Memory B cell (primary cell): ENCODE measurements around the gene MX1.
A peak's percentile ranks its signal among the peaks of the same experiment; 100 is the strongest.

Experiments
- ATAC-seq: fragments of 150-1000 bp; cut with Tn5 transposase; 2 replicates; pipeline ENCODE4 v1.10.0; 2021; ENCODE audit warnings: low read depth, mild to moderate bottlenecking, moderate library complexity
- DNase-seq, 2 donors: peaks; one replicate each; pipeline ENCODE4 v3.0.0; 2022; ENCODE audit warnings: low spot score in 2 of 2
- H3K27ac Mint-ChIP-seq: one replicate; pipeline ENCODE4 v1.8.0; 2022; ENCODE audit warnings: mild to moderate bottlenecking, moderate library complexity, mixed read lengths
- H3K27me3 Mint-ChIP-seq: one replicate; pipeline ENCODE4 v1.8.0; 2022; ENCODE audit warnings: mixed read lengths
- H3K36me3 Mint-ChIP-seq: one replicate; pipeline ENCODE4 v1.8.0; 2022; ENCODE audit warnings: mild to moderate bottlenecking, mixed read lengths
- H3K4me1 Mint-ChIP-seq: one replicate; pipeline ENCODE4 v1.8.0; 2022; ENCODE audit warnings: mixed read lengths
- H3K4me3 Mint-ChIP-seq: one replicate; pipeline ENCODE4 v1.8.0; 2022; ENCODE audit warnings: mild to moderate bottlenecking, moderate library complexity, mixed read lengths
- H3K9me3 Mint-ChIP-seq: one replicate; pipeline ENCODE4 v1.8.0; 2022; ENCODE audit warnings: mixed read lengths

MX1 gene

GRCh38 chr21:41425954-41426675, at the start of gene MX1:
MX1 (plus strand) TSS chr21:41426239; CDS start chr21:41432071, 5,832 bp downstream.
- no peaks in the 10 kb centered on the region for H3K27me3 Mint-ChIP-seq
- H3K4me1 Mint-ChIP-seq, result peaks cover 36% of the 10 kb centered on the region
- ATAC-seq (peak; percentile 97), DNase-seq (peak; percentile 74 to 75)
- peak within 1 kb of the TSS; percentile 94 for H3K27ac Mint-ChIP-seq
- no peaks in the 10 kb centered on the region for H3K9me3 Mint-ChIP-seq
- peak within 1 kb of the TSS; percentile 96 for H3K4me3 Mint-ChIP-seq
- H3K36me3 Mint-ChIP-seq, result peaks cover 10% of the 10 kb centered on the region

GRCh38 chr21:41377715-41378114, 48.3 kb upstream of the MX1 start:
- H3K9me3 Mint-ChIP-seq, result no peaks in the 10 kb centered on the region
- no peak overlapping the region for H3K4me3 Mint-ChIP-seq
- no peaks in the 10 kb centered on the region for H3K27me3 Mint-ChIP-seq
- peaks cover 35% of the 10 kb centered on the region for H3K36me3 Mint-ChIP-seq
- ATAC-seq (no peak), DNase-seq (no peak)
- peaks cover 5% of the 10 kb centered on the region for H3K4me1 Mint-ChIP-seq
- H3K27ac Mint-ChIP-seq, result peak overlapping the region; percentile 54

DNA sequence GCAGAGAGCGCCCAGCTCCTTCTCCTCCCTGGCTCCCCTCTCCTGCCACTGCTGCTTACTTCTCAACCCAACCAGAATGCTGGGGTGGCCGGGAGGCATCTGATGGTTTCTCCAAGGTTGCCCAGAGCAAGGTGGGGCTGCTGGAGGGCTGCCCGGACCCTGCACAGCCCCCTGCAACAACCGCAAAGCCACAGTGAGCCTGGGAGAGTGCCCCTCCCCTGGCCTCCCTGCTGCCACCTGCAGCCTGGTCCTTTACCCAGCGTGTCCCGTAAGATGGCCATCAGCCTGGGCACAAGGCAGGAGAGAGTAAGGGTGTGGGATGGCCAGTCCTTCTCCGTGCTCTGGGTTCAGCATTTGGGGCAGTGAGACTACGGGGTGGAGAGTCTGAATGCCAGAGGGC, 47.2 kb upstream of the MX1 start:
- Mint-ChIP-seq H3K4me1 (peaks cover 5% of the 10 kb centered on the region), H3K9me3 (no peaks in the 10 kb centered on the region), H3K27ac (no peak overlapping the region), H3K36me3 (peaks cover 35% of the 10 kb centered on the region), H3K4me3 (no peak overlapping the region), H3K27me3 (no peaks in the 10 kb centered on the region)
- no peak for ATAC-seq
- no peak for DNase-seq

DNA sequence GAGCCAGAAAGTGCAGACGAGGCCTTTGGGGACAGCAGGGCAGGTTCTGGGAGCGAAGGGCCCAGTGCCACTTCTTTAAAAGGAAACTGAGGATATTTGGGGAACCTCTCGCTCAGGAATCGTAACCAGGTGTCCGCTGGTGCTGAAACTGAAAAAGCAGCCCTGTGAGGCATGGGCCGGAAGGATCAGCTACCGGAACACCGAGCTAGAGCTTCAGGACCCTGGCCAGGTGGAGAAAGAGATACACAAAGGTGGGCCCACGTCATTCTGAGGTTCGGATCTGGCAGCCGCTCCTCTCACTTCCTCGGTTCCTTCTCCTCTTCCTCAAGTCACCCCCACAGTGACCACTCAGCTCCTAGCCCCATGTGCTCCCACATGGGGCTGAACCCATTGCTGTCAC, 46.1 kb upstream of the MX1 start:
- H3K4me3 Mint-ChIP-seq, result no peak overlapping the region
- DNase-seq, result no peak
- H3K36me3 Mint-ChIP-seq, result peaks cover 37% of the 10 kb centered on the region
- ATAC-seq, result no peak
- H3K27me3 Mint-ChIP-seq, result no peaks in the 10 kb centered on the region
- peaks cover 2% of the 10 kb centered on the region for H3K4me1 Mint-ChIP-seq
- no peaks in the 10 kb centered on the region for H3K9me3 Mint-ChIP-seq
- no peak overlapping the region for H3K27ac Mint-ChIP-seq

GRCh38 chr21:41381731-41382130, 44.3 kb upstream of the MX1 start:
- DNase-seq (no peak), ATAC-seq (no peak)
- Mint-ChIP-seq H3K4me3 (no peak overlapping the region), H3K27ac (no peak overlapping the region), H3K4me1 (no peaks in the 10 kb centered on the region), H3K27me3 (no peaks in the 10 kb centered on the region), H3K36me3 (peaks cover 42% of the 10 kb centered on the region), H3K9me3 (no peaks in the 10 kb centered on the region)

- peaks cover 48% of the 10 kb centered on the region for H3K36me3 Mint-ChIP-seq
- DNase-seq, result no peak
- H3K27ac Mint-ChIP-seq, result no peak overlapping the region
Observed at GRCh38 chr21:41387042-41387819, 38.8 kb upstream of the MX1 start.

DNA sequence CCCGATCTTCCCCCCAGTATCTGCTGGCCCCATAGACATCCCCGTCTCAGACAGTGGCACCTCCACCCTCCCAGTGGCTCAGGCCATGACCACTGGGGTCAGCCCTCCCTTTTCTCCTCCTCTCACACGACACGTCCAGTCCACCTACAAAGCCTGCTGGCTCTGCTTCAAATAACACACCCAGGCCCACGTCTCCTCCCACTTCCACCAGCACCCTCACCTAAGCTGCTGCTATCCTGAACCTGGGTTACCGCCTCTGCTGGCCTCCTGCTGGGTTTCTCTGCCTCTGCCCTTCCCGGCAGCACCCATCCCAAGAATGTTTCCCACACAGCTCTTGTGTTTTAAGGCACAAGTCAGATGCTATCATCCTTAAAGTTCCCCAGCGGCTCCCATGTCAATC, 38.2 kb upstream of the MX1 start:
- Mint-ChIP-seq H3K27ac (no peak overlapping the region), H3K9me3 (no peaks in the 10 kb centered on the region), H3K4me1 (peaks cover 3% of the 10 kb centered on the region), H3K27me3 (no peaks in the 10 kb centered on the region), H3K4me3 (no peak overlapping the region), H3K36me3 (peaks cover 47% of the 10 kb centered on the region)
- DNase-seq (no peak), ATAC-seq (no peak)

More at GRCh38 chr21:41387042-41387819, 38.8 kb upstream of the MX1 start:
- no peaks in the 10 kb centered on the region for H3K27me3 Mint-ChIP-seq
- H3K9me3 Mint-ChIP-seq, result no peaks in the 10 kb centered on the region
- no peak overlapping the region for H3K4me3 Mint-ChIP-seq
- ATAC-seq, result no peak
- H3K4me1 Mint-ChIP-seq, result peaks cover 3% of the 10 kb centered on the region

GRCh38 chr21:41388259-41388658, 37.8 kb upstream of the MX1 start:
- no peaks in the 10 kb centered on the region for H3K27me3 Mint-ChIP-seq
- no peak overlapping the region for H3K4me3 Mint-ChIP-seq
- peaks cover 3% of the 10 kb centered on the region for H3K4me1 Mint-ChIP-seq
- H3K27ac Mint-ChIP-seq, result no peak overlapping the region
- H3K9me3 Mint-ChIP-seq, result no peaks in the 10 kb centered on the region
- ATAC-seq (no peak), DNase-seq (no peak)
- peaks cover 49% of the 10 kb centered on the region for H3K36me3 Mint-ChIP-seq

DNA sequence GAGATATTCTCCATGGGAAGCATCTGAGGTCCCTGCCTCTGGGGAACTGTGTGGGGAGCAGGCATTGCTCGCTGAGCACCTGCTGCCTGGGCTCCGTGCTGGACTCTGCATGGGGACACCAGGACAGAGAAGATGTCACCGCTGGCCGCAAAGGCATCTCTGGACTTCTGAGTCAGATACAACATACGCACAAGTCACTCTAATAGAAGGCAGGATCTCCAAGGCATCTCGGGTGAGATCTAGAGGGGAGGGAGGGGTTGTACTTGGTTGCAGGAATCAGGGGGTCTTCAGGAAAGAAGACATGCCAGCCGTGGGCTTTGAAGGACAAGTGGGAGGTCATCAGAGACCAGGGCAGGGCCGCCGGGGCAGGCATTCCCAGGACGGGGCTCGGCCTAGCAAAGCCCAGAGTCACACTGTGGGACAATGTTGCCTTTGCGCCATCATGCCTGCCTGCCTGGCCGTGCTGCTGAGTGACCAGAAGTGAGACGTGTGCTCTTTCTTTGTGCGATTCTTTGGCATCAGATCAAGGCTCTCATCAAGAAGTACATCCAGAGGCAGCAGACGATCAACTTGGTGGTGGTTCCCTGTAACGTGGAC, 35.9 kb upstream of the MX1 start:
- no peak overlapping the region for H3K27ac Mint-ChIP-seq
- peaks cover 9% of the 10 kb centered on the region for H3K4me1 Mint-ChIP-seq
- no peaks in the 10 kb centered on the region for H3K27me3 Mint-ChIP-seq
- H3K4me3 Mint-ChIP-seq, result no peak overlapping the region
- ATAC-seq, result no peak
- no peak for DNase-seq
- H3K9me3 Mint-ChIP-seq, result no peaks in the 10 kb centered on the region
- peaks cover 59% of the 10 kb centered on the region for H3K36me3 Mint-ChIP-seq

DNA sequence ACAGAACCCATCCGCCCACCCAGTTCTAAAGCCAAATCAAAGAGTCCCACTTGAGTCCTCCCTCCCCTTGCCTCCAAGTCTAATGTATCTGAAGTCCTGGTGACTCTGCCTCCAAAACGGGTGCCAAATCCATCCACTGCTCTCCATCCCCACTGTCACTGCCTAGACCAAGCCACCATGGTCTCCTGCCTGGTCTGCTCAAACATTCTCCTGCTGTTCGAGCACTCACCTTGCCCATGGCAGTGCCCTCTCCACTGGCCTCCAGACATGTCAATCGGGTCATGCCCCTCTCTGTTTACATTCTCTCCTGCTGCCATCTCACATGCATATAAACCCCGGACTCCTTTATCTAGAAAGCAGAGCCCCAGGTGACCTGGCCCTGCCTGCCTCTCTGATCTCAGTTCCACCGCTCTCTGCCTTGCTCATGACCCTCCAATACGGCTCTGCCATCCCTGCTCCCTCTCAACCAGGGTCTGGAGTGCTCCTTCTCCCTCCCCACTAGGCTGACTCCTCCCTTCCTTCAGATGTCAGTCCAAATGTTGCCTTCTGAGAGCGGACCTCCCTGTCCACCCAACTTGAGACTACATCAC, 32.1 kb upstream of the MX1 start:
- no peak overlapping the region for H3K4me3 Mint-ChIP-seq
- no peaks in the 10 kb centered on the region for H3K9me3 Mint-ChIP-seq
- ATAC-seq, result no peak
- H3K27ac Mint-ChIP-seq, result no peak overlapping the region
- no peaks in the 10 kb centered on the region for H3K27me3 Mint-ChIP-seq
- peaks cover 21% of the 10 kb centered on the region for H3K4me1 Mint-ChIP-seq
- peaks cover 54% of the 10 kb centered on the region for H3K36me3 Mint-ChIP-seq
- DNase-seq, result no peak

GRCh38 chr21:41396558-41397075, 29.4 kb upstream of the MX1 start:
- Mint-ChIP-seq H3K9me3 (no peaks in the 10 kb centered on the region), H3K27ac (peak overlapping the region; percentile 38), H3K27me3 (no peaks in the 10 kb centered on the region), H3K4me3 (no peak overlapping the region), H3K4me1 (peaks cover 21% of the 10 kb centered on the region), H3K36me3 (peaks cover 68% of the 10 kb centered on the region)
- no peak for DNase-seq
- no peak for ATAC-seq

- H3K9me3 Mint-ChIP-seq, result no peaks in the 10 kb centered on the region
- peaks cover 21% of the 10 kb centered on the region for H3K4me1 Mint-ChIP-seq
- H3K4me3 Mint-ChIP-seq, result no peak overlapping the region
- DNase-seq (no peak), ATAC-seq (no peak)
- peaks cover 64% of the 10 kb centered on the region for H3K36me3 Mint-ChIP-seq
- H3K27me3 Mint-ChIP-seq, result no peaks in the 10 kb centered on the region
- peak overlapping the region; percentile 75 for H3K27ac Mint-ChIP-seq
Observed at GRCh38 chr21:41397471-41397891, 28.6 kb upstream of the MX1 start.

DNA sequence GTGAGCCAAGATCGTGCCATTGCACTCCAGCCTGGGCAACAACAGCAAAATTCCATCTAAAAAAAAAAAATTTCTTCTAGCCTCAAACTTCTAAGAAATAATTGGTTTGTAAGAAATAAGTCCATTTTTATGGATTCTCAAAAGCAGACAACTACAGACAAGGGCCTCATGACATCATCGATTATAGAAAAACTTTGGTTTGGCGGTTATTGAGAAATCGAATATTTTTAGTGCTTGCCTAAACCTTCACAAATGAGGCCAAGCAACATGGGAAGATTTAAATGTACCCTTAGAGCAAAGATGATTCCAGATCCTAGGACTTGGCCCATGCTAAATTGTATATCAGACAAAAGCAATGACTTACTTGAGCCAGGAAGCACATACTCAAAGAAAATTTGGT, 27.8 kb upstream of the MX1 start:
- H3K4me3 Mint-ChIP-seq, result no peak overlapping the region
- no peaks in the 10 kb centered on the region for H3K27me3 Mint-ChIP-seq
- H3K9me3 Mint-ChIP-seq, result no peaks in the 10 kb centered on the region
- no peak overlapping the region for H3K27ac Mint-ChIP-seq
- ATAC-seq (no peak), DNase-seq (no peak)
- H3K36me3 Mint-ChIP-seq, result peaks cover 67% of the 10 kb centered on the region
- peaks cover 21% of the 10 kb centered on the region for H3K4me1 Mint-ChIP-seq

- Mint-ChIP-seq H3K4me1 (peaks cover 21% of the 10 kb centered on the region), H3K9me3 (no peaks in the 10 kb centered on the region), H3K4me3 (no peak overlapping the region), H3K27ac (no peak overlapping the region), H3K36me3 (peaks cover 63% of the 10 kb centered on the region), H3K27me3 (no peaks in the 10 kb centered on the region)
- DNase-seq (no peak), ATAC-seq (no peak)
Observed at GRCh38 chr21:41398831-41399230, 27.2 kb upstream of the MX1 start.
